Measurements from ENCODE around the gene MATR3. TPM values are rescaled to one million over a fixed set of nuclear protein-coding genes. Genes with fewer than 3 reads are reported as not detected.
"Not testable (repeated sequence)": the region's sequence is repeated elsewhere in the genome, so short reads cannot be mapped to it uniquely, and the experiment has no call there.

MATR3 gene
- total RNA-seq, 1 experiment from 2014 or later, result 368 TPM

DNA sequence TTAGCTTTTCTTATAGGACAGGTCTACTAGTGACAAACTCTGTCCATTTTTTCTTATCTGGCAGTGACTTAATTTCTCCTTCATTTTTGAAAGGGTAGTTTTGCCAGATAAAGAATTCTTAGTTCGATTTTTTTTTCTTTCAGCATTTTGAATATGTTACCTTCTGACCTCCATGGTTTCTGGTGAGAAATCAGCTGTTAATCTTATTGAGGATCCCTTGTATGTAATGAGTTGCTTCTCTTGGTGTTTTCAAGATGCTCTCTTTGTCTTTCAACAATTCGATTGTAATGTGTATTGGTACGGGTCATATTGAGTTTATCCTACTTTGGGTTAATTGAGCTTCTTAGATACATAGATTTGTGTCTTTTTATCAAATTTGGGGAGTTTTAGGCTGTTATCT lies 60.6 kb downstream of the MATR3 start:
- no peak for DNase-seq (ENCODE audit: low spot score)

DNA sequence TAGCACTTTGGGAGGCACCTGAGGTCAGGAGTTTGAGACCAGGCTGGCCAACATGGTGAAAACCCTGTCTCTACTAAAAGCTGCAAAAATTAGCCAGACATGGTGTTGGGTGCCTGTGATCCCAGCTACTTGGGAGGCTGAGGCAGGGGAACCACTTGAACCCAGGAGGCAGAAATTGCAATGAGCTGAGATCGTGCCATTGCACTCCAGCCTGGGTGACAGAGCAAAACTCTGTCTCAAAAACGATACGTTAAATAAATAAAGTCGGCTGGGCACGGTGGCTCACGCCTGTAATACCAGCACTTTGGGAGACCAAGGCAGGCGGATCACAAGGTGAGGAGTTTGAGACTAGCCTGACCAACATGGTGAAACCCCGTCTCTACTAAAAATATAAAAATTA lies 62.4 kb downstream of the MATR3 start:
- DNase-seq (ENCODE audit: low spot score), result not testable (repeated sequence)

DNA sequence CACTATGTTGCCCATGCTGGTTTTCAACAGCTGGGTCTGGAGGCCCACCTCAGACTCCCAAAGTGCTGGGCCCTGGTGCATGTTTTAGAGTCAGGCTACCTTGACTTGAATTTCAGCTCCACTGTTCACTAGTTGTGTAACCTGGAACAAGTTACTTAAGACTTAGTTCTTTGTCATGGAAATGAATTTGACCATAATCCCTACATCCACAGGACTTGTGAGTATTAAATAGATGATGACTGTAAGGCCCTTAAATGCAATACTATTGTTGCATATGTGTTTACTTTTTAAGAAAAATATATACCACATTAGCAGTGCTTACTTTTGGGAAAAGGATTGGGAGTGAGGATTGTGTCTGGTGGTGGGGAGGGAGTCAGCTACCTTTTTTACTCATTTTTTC lies 64.5 kb downstream of the MATR3 start:
- DNase-seq (ENCODE audit: low spot score), result no peak

DNA sequence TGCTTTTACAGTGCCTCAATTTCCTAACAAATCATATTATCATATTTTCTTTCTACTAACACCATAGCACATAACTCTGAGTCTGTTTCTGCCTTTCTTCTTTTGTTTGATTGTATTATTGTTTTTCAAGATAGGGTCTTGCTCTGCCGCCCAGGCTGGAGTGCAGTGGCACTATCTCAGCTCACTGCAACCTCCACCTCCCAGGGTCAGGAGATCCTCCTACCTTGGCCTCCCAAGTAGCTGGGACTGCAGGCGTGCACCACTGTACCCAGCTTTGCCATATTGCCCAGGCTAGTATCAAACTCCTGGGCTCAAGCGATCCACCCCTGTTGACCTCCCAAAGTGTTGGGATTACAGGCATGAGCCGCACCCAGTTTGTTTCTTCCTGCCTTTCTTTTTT lies 66.8 kb downstream of the MATR3 start:
- DNase-seq (ENCODE audit: low spot score), result no peak

DNA sequence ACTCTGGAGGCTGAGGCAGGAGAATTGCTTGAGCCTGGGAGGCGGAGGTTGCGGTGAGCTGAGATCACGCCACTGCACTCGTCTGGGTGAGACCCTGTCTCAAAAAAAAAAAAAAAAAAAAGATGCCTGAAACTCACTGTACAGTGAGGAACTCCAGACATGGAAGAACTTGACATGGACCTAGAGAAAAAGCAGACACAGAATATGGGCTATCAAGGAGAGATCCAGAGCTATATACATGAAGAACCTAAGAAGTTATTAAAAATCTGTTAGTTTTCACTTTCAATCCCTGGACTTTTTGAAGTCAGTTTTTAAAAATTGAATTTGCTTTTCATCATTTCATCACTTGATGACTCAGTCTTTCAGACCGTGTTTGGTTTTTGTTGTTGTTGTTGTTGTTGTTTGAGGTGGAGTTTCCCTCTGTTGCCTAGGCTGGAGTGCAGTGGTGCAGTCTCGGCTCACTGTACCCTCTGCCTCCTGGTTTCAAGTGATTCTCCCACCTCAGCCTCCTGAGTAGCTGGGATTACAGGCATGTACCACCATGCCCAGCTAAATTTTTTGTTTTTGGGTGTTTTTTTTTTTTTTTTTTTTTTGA lies 68.4 kb downstream of the MATR3 start:
- DNase-seq (ENCODE audit: low spot score), result no peak

DNA sequence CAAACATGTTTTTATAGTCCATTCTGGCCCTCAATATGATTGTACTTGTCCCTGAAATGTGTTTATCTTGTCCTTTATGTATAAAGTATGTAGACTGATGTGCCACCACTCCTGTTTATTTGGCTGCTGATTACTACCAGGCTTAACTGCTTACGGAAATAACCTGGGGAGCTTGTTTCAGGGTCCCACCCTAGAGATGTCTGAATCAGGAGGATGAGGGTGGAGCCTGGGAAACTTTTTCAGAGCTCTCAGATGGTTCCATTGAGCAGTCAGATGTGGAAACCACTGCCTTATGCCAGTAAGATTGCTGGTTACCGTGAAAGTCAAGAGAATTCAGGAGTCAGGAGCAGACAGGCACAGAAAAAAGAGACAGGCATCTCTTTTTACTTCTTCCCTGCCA lies 70.4 kb downstream of the MATR3 start:
- DNase-seq (ENCODE audit: low spot score), result no peak

DNA sequence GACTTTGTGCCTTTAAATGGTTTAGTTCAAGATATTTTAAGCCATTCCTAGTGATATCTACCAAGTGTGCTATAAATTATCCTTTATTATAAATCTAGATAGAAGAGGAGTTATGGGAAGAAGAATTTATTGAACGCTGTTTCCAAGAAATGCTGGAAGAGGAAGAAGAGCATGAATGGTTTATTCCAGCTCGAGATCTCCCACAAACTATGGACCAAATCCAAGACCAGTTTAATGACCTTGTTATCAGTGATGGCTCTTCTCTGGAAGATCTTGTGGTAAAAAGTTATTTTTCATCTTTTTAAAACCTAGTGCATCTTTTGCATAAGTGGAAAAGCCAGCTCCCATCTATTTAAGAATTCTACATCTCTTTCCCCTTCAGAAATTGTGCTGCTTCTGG lies 70.9 kb downstream of the MATR3 start:
- DNase-seq (ENCODE audit: low spot score), result no peak

DNA sequence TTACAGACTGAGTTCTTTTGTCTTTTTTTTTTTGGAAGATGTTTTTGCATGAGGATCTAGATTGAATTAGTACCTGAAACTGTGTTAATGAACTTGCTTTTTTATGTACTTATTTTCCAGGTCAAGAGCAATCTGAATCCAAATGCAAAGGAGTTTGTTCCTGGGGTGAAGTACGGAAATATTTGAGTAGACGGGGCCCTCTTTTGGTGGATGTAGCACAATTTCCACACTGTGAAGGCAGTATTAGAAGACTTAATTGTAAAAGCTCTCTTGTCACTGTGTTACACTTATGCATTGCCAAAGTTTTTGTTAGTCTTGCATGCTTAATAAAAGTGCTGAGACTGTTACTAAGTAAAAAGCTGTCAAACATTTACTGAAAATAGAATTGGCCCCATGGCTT lies 75.1 kb downstream of the MATR3 start:
- no peak for DNase-seq (ENCODE audit: low spot score)

DNA sequence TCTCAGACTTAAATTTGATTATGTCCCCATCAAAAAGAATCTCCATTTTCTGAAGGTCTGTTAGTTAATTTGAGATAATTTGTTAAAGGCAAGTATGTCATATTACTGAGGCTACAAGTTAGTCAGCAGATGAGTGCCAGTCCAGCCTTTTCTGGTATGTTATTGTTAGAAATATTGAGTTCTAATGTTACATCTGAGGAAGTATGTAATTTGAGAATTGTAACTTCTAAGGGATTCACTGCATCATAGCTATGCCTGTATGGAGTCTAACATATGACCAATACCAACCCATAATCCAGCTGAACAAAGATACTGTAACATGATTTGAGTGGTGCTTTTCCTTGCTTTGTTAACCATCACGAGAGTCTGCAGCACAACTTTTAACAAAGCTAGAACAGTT lies 75.6 kb downstream of the MATR3 start:
- DNase-seq (ENCODE audit: low spot score), result no peak

DNA sequence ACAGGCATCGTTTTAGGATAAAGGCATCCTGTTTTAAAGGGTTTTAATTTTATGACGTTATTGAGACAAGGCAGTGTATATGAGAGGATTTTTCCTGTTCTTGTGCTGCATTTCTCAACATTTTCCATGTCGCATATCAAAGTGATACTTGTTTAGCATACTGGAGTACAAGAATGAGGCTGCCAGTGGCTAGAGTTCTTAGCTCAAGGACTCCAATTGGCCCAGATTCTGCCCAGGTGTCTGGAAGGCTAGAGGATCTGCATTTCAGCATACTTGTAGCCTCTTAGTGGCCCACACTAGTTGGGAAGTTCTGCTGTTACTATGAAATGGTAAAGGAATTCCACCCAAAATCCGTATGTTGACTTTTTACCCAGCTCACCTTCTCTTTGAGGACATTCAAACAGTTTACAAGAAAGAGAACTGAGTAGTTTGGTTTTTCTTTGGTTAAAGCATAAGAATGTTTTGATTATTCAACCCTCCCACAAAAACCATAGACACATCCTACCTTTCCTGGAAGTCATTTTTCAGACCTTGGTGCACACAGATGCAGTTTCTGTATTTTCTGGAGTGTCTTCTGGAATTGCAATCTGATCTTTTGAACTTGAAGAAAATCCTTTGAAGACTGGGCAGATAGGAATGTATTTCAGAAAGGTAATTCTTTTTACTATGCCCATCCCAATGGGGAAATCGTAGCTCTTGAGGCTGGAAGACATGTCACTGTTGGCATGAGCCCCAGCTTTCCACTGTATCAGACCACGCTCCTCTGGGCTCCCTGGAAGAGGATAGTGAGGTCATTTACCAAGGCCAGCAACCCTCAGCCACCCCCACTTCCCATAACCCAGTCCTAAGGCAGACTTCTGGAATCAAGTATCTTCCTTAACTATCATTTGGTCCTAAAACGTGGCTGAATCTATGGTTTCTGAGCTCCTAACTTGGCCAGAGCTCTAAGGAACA lies 78.2 kb downstream of the MATR3 start:
- DNase-seq (ENCODE audit: low spot score), result no peak

DNA sequence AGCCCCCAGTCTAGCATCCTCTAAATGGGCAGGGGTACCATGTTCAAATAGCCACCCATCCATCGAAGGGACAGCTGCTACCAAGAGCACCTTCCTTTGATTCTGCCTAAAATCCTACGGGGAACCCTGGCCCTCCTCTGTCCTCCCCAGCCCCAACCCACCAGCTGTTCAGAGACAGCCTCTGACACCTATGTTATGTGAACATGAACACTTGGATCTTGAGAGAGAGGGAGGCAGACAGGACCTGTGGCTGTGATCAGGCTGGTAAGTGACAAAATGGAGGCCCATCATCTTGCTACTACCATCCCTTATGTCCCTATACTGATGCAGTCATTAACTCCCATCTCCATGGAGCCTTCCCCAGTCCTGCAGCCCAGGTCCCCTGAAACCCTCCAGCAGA lies 81.4 kb downstream of the MATR3 start:
- DNase-seq (ENCODE audit: low spot score), result no peak

DNA sequence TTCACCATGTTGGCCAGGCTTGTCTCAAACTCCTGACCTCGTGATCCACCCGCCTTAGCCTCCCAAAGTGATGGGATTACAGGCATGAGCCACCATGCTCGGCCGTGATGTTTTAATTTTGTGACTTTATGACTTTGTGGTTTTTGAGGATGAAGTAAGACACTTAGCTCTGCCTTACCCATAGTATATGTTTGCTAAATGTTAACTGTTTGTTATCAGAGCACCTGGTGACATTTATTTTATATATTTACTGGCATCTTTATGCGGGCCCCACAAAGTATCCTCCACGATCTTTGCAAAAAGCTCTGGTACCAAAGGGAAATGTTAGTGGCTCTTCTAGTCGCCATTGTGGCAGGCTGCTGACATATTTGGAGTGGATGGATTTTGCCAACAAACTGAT lies 82.8 kb downstream of the MATR3 start:
- no peak for DNase-seq (ENCODE audit: low spot score)

DNA sequence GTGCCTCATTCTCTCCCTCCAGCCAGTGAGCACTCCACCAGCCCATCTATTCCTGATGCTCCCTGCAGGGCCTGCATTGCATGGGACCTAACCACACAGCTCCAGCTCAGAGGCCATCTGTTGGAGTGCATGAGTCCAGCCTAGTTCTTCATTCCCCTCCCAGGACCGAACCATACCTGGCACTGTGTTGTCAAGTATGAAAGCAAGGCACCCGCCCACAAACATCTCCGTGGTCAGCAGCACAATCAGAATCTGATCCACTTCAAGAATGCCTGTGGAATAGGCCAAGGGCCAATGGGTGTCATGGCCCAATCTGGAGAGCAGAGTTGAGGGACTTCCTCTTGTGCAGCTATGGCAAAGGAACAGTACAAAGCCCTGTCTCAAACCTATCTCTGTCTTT lies 83.7 kb downstream of the MATR3 start:
- no peak for DNase-seq (ENCODE audit: low spot score)

DNA sequence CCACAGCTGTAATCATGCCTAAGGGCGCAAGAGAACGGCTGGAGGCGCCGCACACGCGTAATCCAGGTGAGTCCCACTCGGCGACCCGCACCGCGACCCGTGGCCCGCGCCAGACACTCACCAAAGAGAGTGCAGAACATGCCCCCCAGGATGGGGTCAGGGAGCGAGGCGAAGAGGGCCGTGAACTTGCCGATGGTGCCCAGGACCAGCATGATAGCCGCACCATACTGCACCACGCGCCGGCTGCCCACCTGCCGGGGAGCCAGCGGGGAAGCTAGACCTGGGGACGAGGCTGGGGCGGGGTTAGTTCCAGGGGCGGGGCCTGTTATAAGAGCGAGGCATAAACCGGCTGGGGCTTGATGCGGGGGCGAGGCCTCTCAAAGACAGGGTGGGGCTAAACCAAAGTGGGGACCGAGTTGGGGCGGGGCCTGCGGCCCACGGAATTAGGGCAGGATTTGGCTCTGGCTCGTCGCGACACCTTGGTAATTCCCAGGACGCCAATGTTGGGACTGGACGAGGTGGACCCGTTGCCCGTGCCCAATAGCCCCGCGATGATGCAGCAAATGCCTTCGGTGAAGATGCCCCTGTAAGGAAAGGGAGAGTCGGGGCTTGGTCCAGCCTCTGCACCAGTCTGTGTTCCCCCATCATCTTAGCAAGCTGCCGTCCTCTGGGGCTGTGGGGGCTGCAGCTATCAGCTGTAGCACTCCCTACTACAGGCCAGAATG lies 84.7 kb downstream of the MATR3 start:
- no peak for DNase-seq (ENCODE audit: low spot score)

DNA sequence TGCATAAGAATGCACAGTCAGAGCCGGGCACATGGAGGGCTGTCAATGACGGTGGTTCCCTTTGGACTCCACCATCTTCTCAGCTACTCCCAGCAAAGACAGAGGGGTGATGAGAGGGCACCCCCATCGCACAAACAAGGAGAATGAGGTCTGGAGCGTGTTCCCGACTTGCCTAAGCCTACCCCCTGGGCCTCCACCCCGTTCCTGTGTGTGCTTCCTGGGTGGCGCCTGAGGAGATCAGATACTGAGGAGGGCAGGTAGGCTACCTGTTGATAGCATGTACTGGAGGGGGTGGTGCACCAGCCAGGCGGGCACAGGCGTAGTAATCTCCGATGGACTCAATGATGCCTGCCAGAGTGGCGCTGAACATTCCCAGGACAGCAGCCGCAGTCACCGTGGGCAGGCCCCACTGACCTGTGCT lies 85.4 kb downstream of the MATR3 start:
- no peak for DNase-seq (ENCODE audit: low spot score)

DNA sequence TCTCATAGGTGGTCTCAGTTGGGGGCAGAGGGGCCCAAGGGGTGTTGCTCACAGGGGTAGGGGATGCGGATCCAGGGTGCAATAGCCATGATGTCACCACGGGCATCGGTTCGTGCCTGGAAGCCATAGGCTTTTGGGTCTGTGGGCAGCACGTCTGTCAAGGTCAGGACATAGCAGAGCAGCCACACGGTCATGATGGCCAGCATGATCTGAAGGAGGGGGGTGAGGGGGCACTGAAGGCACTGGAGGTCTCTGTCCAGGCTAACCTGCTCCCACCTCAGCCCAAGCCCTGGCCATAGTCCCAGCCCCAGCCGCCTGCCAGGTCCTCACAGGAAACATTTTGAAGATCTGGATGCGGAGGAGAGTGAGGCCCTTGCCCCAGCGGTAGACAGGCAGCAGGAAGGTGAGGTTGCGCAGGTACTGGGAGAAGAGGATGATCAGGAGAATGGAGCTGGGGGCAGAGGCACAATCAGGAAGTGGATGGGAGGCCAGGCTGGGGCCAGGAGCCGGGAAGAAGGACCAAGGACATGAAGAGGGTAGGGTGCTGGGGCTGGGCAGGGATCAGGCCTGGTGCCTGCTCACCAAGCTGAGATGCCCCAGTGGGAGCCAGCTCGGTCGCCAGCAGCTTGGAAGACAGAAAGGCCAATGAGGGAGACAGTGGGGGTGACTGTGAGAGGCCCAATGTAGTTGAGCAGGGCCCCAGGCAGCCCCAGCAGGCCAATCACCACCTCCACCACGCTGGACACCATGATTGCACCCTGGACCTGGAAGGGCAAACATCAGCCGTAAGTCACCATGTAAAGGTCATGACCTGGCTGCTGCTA lies 86.3 kb downstream of the MATR3 start:
- no peak for DNase-seq (ENCODE audit: low spot score)

Other genes starting within 250 kb of the MATR3 start
- 60.4 TPM in 2 replicates for gene SIL1, start 95.4 kb upstream of the MATR3 start, total RNA-seq (2014; rRNA removed; shearing (Covaris generic))
- gene PAIP2, start 48.1 kb downstream of the MATR3 start, total RNA-seq (2014; rRNA removed; shearing (Covaris generic)), result 88.1 and 89.9 TPM in 2 replicates
- not detected in 2 replicates for gene SLC23A1, start 89.6 kb downstream of the MATR3 start, total RNA-seq (2014; rRNA removed; shearing (Covaris generic))
- not detected in 2 replicates for gene MZB1, start 96.2 kb downstream of the MATR3 start, total RNA-seq (2014; rRNA removed; shearing (Covaris generic))
- 0.17 and 0.53 TPM in 2 replicates for gene PROB1, start 101.4 kb downstream of the MATR3 start, total RNA-seq (2014; rRNA removed; shearing (Covaris generic))
- gene SPATA24, start 110.3 kb downstream of the MATR3 start, total RNA-seq (2014; rRNA removed; shearing (Covaris generic)), result 9.9 and 18.7 TPM in 2 replicates
- 6.4 and 8.2 TPM in 2 replicates for gene DNAJC18, start 145.8 kb downstream of the MATR3 start, total RNA-seq (2014; rRNA removed; shearing (Covaris generic))
- 0.62 and 1.8 TPM in 2 replicates for gene ECSCR, start 169.0 kb downstream of the MATR3 start, total RNA-seq (2014; rRNA removed; shearing (Covaris generic))
- not detected in 2 replicates for gene SMIM33, start 177.3 kb downstream of the MATR3 start, total RNA-seq (2014; rRNA removed; shearing (Covaris generic))
- gene STING1, start 189.0 kb downstream of the MATR3 start, total RNA-seq (2014; rRNA removed; shearing (Covaris generic)), result 32.2 and 39.0 TPM in 2 replicates